Activated CD4-positive, alpha-beta T cell treated with anti-CD3 and anti-CD28 coated beads, Interleukin-2, Interleukin-4, amounts not matched to agents 100 ng/mL and 50 ng/mL, durations not matched to agents 16 hours and 8 hours (primary cell): ENCODE data around the gene SMYD3.
"Not testable (repeated sequence)": the region's sequence is repeated elsewhere in the genome, so short reads cannot be mapped to it uniquely, and the experiment has no call there.

Experiments used
- DNase-seq: peaks from one replicate; pipeline ENCODE4 v3.0.0-alpha.2; 2020; ENCODE audit warnings: low spot score

SMYD3 gene

GRCh38 chr1:245716561-245716960 lies 790.5 kb downstream of the SMYD3 start:
- DNase-seq, result no peak

- DNase-seq, result no peak
Measured at GRCh38 chr1:245715970-245716369, 791.1 kb downstream of the SMYD3 start.

GRCh38 chr1:245715291-245715701 lies 791.8 kb downstream of the SMYD3 start:
- no peak for DNase-seq

GRCh38 chr1:245714027-245714426 lies 793.1 kb downstream of the SMYD3 start:
- DNase-seq, result not testable (repeated sequence)

- DNase-seq, result no peak
Measured at GRCh38 chr1:245710961-245711903, 795.8 kb downstream of the SMYD3 start.

GRCh38 chr1:245707941-245708340 lies 799.1 kb downstream of the SMYD3 start:
- DNase-seq, result no peak

- DNase-seq, result no peak
Measured at GRCh38 chr1:245704765-245705164, 802.3 kb downstream of the SMYD3 start.

- DNase-seq, result no peak
Measured at GRCh38 chr1:245704341-245704740, 802.7 kb downstream of the SMYD3 start.

- no peak for DNase-seq
Measured at GRCh38 chr1:245702346-245702745, 804.7 kb downstream of the SMYD3 start.

GRCh38 chr1:245701631-245702030 lies 805.4 kb downstream of the SMYD3 start:
- DNase-seq, result no peak

GRCh38 chr1:245700631-245701030 lies 806.4 kb downstream of the SMYD3 start:
- no peak for DNase-seq
